B cell (primary cell): Measurements from ENCODE around the gene G2E3. TPM values are rescaled to one million over a fixed set of nuclear protein-coding genes. Genes with fewer than 3 reads are reported as not detected.

ENCODE experiments used
- ATAC-seq: fragments of 200-7000 bp; cut with Tn5 transposase; one replicate; pipeline ENCODE4 v1.10.0; 2021; ENCODE audit warnings: low read depth, mild to moderate bottlenecking, moderate number of reproducible peaks, moderate library complexity
- CTCF ChIA-PET: fragments of 350-600 bp; sonication (Branson Sonifier 250); formaldehyde crosslinking; loops from one replicate; lab custom pipeline; 2021; ENCODE audit warnings: antibody characterized with exemption, inconsistent platforms; lab: Charles Lee
- POLR2A ChIA-PET: fragments of 350-600 bp; sonication (Branson Sonifier 250); formaldehyde crosslinking; loops from one replicate; lab custom pipeline; 2021; ENCODE audit warnings: antibody characterized with exemption; lab: Charles Lee
- DNase-seq: peaks from one replicate; pipeline ENCODE4 v3.0.0; 2013
- H2AFZ ChIP-seq: 2 replicates; pipeline ENCODE4 v1.6.1; 2012; ENCODE audit warnings: mild to moderate bottlenecking, low read depth, low read length; ENCODE audit not compliant: insufficient read depth, poor library complexity, severe bottlenecking
- H3K27ac ChIP-seq, 2 donors: 1 replicate in 1 of 2; 2 replicates in 1 of 2; pipeline ENCODE4 v1.5.1; 2012 to 2013; ENCODE audit warnings: low read length in 2 of 2, mild to moderate bottlenecking in 2 of 2, moderate library complexity in 1 of 2
- H3K27me3 ChIP-seq, 4 experiments: fragments of 200-600 bp in 1 of 4; sonication (generic) in 1 of 4; replicated peaks in 1 of 4; 1 replicate in 2 of 4; 2 replicates in 2 of 4; pipeline versions ENCODE4 v1.6.1 to v1.7.0; 2013 to 2016; ENCODE audit warnings: low read length in 3 of 4, mild to moderate bottlenecking in 2 of 4, mixed read lengths in 1 of 4, moderate library complexity in 1 of 4; ENCODE audit not compliant: insufficient read depth in 4 of 4, control insufficient read depth in 3 of 4; ENCODE audit errors: control extremely low read depth in 1 of 4
- H3K36me3 ChIP-seq, 2 experiments: replicated peaks in 1 of 2; 1 replicate in 1 of 2; 2 replicates in 1 of 2; pipeline versions ENCODE4 v1.6.1 to v1.7.1; 2013; ENCODE audit warnings: low read length in 1 of 2; ENCODE audit not compliant: insufficient read depth in 2 of 2, control insufficient read depth in 1 of 2; ENCODE audit errors: control extremely low read depth in 1 of 2, extremely low read depth in 1 of 2
- H3K4me1 ChIP-seq, 2 donors: fragments of 200-600 bp in 1 of 2; sonication (generic) in 1 of 2; 1 replicate in 1 of 2; 2 replicates in 1 of 2; pipeline versions ENCODE4 v1.5.1 to v1.6.1; 2013 to 2017; ENCODE audit warnings: low read length in 2 of 2; ENCODE audit not compliant: control insufficient read depth in 2 of 2, insufficient read depth in 2 of 2
- H3K4me2 ChIP-seq: replicated peaks from 2 replicates; pipeline ENCODE3; 2012; ENCODE audit warnings: mild to moderate bottlenecking, low read depth, low read length; ENCODE audit not compliant: poor library complexity, severe bottlenecking
- H3K4me3 ChIP-seq, 5 experiments: fragments of 200-600 bp in 1 of 5; sonication (generic) in 1 of 5; 1 replicate in 3 of 5; 2 replicates in 2 of 5; pipeline versions ENCODE4 v1.5.1 to v1.7.0; 2011 to 2016; ENCODE audit warnings: low read length in 4 of 5, mild to moderate bottlenecking in 4 of 5, low read depth in 2 of 5, control low read depth in 1 of 5, moderate library complexity in 1 of 5; ENCODE audit not compliant: insufficient read depth in 1 of 5; ENCODE audit errors: control extremely low read depth in 1 of 5, extremely low read depth in 1 of 5
- H3K79me2 ChIP-seq: fragments of 200-600 bp; sonication (generic); one replicate; pipeline ENCODE4 v1.6.0; 2016; ENCODE audit warnings: low read length; ENCODE audit not compliant: control insufficient read depth, insufficient read depth
- H3K9ac ChIP-seq: fragments of 200-600 bp; sonication (generic); 2 replicates; pipeline ENCODE4 v1.6.1; 2017; ENCODE audit warnings: mild to moderate bottlenecking, low read length, moderate library complexity
- H3K9me3 ChIP-seq, 3 donors: one replicate each; pipeline versions ENCODE4 v1.6.1 to v1.7.1; 2013; ENCODE audit warnings: low read length in 2 of 3; ENCODE audit not compliant: control insufficient read depth in 2 of 3, insufficient read depth in 1 of 3; ENCODE audit errors: control extremely low read depth in 1 of 3
- H4K20me1 ChIP-seq: 2 replicates; pipeline ENCODE4 v1.6.0; 2012; ENCODE audit warnings: mild to moderate bottlenecking, low read length; ENCODE audit not compliant: insufficient read depth, control insufficient read depth, poor library complexity, severe bottlenecking
- H3K27ac Mint-ChIP-seq: one replicate; pipeline ENCODE4 v1.8.0; 2021; ENCODE audit warnings: mixed read lengths
- H3K27me3 Mint-ChIP-seq: one replicate; pipeline ENCODE4 v1.8.0; 2021; ENCODE audit warnings: mixed read lengths
- H3K4me1 Mint-ChIP-seq: one replicate; pipeline ENCODE4 v1.8.0; 2021; ENCODE audit warnings: mixed read lengths
- H3K4me3 Mint-ChIP-seq: one replicate; pipeline ENCODE4 v1.8.0; 2021; ENCODE audit warnings: mixed read lengths
- H3K9me3 Mint-ChIP-seq: one replicate; pipeline ENCODE4 v1.8.0; 2022; ENCODE audit warnings: mixed read lengths; ENCODE audit not compliant: insufficient read depth
- EZH2 ChIP-seq: IDR thresholded peaks from 2 replicates; pipeline ENCODE4 v1.6.1; 2012; ENCODE audit warnings: borderline replicate concordance, low read depth, mild to moderate bottlenecking, moderate library complexity, low read length; ENCODE audit not compliant: insufficient read depth, poor library complexity, severe bottlenecking
- WGBS: methylation state at CpG from one replicate; pipeline ENCODE4 v1.1.5; 2013; ENCODE audit warnings: missing lambda C conversion rate; ENCODE audit not compliant: insufficient coverage; 5-methylcytosine and 5-hydroxymethylcytosine counted together
- intact Hi-C: fragments of 100-400 bp; cut with micrococcal nuclease; formaldehyde crosslinking; loops from one replicate; pipeline ENCODE4 v1.10.0; 2022
- polyA plus RNA-seq: library from polyadenylated mRNA; depleted of rRNA; stranded (reverse); fragments of >200 nt; gene quantifications from 2 replicates; pipeline ENCODE4 v1.2.3, GENCODE V29; 2012
- total RNA-seq, 2 donors: library from RNA; stranded (reverse); fragments of 120-200 nt in 1 of 2; gene quantifications; 1 replicate in 1 of 2; 2 replicates in 1 of 2; pipeline versions ENCODE4 v1.2.3 to v1.2.4, GENCODE V29; 2013 to 2022
- TF ChIP-seq, protein P1 (sequence below): fragments of 200-600 bp; IDR thresholded peaks from one replicate; pipeline ENCODE4 v1.8.0; 2022; ENCODE audit warnings: antibody characterized with exemption, mild to moderate bottlenecking

Gene G2E3
- total and polyA plus RNA-seq, 2 donors (not counting 1 experiment from before 2014, with no cell fraction given), result 6.2 to 29.2 TPM

DNA sequence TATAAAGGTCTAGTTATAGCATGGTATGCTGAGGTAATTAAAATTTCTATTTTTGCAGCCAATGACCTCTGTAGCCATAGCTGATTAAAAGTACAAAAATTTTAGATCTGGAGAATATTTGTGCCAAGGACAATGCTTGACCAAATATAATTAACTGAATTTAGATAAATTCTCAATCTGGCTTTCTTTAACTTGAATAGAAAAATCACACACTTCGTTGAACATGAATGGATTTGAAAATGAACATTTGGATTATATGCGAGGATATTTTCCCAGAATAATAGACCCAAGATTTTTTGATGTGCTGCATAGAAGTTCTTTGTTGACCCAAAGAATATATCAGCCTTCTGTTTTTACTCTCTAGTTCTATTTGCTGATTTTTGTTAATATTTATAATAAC is 38.4 kb upstream of the G2E3 start:
- Histone ChIP-seq H3K4me3 (no peak overlapping the region), H3K4me2 (no peak overlapping the region), H3K4me1 (peaks cover 0 to 4% of the 10 kb centered on the region in 2 donors), H3K79me2 (no peaks in the 10 kb centered on the region), H3K9me3 (no peaks in the 10 kb centered on the region), H2AFZ (no peak overlapping the region), H3K9ac (no peak overlapping the region), H4K20me1 (no peaks in the 10 kb centered on the region), H3K36me3 (no peaks in the 10 kb centered on the region), H3K27ac (no peak overlapping the region), H3K27me3 (no peaks in the 10 kb centered on the region)
- H3K27me3 Mint-ChIP-seq, result peaks cover 10% of the 10 kb centered on the region
- H3K9me3 Mint-ChIP-seq, result no peaks in the 10 kb centered on the region
- POLR2A ChIA-PET, result no interaction called here
- intact Hi-C loops, result loop anchor here (5.0 kb wide), 1 partner anchor 1768 kb away; no protein-coding TSS in a partner anchor
- CTCF ChIA-PET, result interaction anchor here (0.7 to 2.7 kb wide), 4 partner anchors 8 to 21 kb away, joined by 3 to 6 read pairs (median 4); no protein-coding TSS in a partner anchor
- TF ChIP-seq EZH2, result no peak
- TF ChIP-seq, protein P1, sequence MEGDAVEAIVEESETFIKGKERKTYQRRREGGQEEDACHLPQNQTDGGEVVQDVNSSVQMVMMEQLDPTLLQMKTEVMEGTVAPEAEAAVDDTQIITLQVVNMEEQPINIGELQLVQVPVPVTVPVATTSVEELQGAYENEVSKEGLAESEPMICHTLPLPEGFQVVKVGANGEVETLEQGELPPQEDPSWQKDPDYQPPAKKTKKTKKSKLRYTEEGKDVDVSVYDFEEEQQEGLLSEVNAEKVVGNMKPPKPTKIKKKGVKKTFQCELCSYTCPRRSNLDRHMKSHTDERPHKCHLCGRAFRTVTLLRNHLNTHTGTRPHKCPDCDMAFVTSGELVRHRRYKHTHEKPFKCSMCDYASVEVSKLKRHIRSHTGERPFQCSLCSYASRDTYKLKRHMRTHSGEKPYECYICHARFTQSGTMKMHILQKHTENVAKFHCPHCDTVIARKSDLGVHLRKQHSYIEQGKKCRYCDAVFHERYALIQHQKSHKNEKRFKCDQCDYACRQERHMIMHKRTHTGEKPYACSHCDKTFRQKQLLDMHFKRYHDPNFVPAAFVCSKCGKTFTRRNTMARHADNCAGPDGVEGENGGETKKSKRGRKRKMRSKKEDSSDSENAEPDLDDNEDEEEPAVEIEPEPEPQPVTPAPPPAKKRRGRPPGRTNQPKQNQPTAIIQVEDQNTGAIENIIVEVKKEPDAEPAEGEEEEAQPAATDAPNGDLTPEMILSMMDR, result no peak
- DNase-seq (no peak), ATAC-seq (no peak)
- WGBS, result no CpG with 5 or more reads among the region's 2 CpGs
- H3K27ac Mint-ChIP-seq, result no peak overlapping the region
- peaks cover 5% of the 10 kb centered on the region for H3K4me1 Mint-ChIP-seq
- no peak overlapping the region for H3K4me3 Mint-ChIP-seq

DNA sequence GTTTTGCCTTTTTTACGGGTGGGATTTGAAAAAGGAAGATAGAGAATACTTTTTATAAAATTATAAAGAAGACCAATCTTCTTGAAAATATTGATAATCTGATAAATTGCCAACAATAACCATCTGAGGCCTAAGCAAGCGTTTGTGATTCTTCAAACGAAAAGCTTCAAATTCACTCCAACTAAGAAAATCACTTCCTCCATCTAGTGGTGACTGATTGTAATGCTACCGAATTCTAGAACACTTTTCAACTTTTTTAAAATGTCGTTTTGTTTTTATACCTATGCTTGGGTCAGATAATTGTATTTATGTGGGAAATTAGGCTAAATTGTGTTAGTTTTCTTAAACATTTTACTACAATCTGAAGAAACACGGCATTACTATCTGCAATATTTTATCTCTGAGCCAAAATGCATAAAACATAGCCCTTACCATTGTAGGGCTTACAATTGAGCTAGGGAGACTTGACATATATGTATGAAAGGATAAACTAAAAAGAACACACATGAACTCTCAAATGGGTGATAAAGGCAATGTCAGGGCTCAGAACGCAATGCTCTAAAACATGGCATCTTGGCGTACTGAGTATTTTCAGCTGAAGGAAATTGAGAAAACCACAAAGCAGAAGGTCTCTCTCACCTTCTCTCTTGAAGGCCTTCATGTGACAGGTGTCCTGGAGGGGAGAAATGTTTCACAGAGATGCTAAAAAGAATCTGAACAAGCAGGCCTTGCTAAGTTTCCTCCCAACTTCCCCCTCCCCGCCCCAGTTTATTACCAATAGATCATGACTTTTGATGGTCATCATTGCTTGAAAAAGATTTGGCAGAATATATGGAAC is 36.8 kb upstream of the G2E3 start:
- ATAC-seq (peak; percentile 28), DNase-seq (peak; percentile 45)
- Histone ChIP-seq H3K9me3 (peaks cover 0 to 1% (median 0%) of the 10 kb centered on the region in 3 donors), H2AFZ (peak overlapping the region; percentile 73), H4K20me1 (no peaks in the 10 kb centered on the region), H3K4me1 (peaks cover 0 to 4% of the 10 kb centered on the region in 2 donors), H3K4me2 (peak overlapping the region; percentile 30), H3K79me2 (no peaks in the 10 kb centered on the region), H3K27me3 (no peaks in the 10 kb centered on the region), H3K27ac (no peak overlapping the region), H3K4me3 (no peak overlapping the region), H3K36me3 (no peaks in the 10 kb centered on the region), H3K9ac (peak overlapping the region; percentile 14)
- Mint-ChIP-seq H3K27me3 (peaks cover 4% of the 10 kb centered on the region), H3K4me3 (no peak overlapping the region), H3K27ac (no peak overlapping the region), H3K9me3 (no peaks in the 10 kb centered on the region), H3K4me1 (peaks cover 5% of the 10 kb centered on the region)
- CTCF ChIA-PET, result interaction anchor here (0.6 to 1.3 kb wide), 7 partner anchors 9 to 251 kb away, joined by 3 to 5 read pairs (median 3); no protein-coding TSS in a partner anchor
- intact Hi-C loops, result loop anchor here (5.0 kb wide), 1 partner anchor 1770 kb away; no protein-coding TSS in a partner anchor
- no CpG with 5 or more reads among the region's 9 CpGs for WGBS
- TF ChIP-seq, protein P1, result peak; percentile 91
- TF ChIP-seq EZH2, result no peak
- POLR2A ChIA-PET, result no interaction called here
